Omental fat pad (tissue), 4 donors: Measurements from ENCODE around the gene HPCAL1. TPM values are rescaled to one million over a fixed set of nuclear protein-coding genes. Genes with fewer than 3 reads are reported as not detected.

Source experiments
- ATAC-seq: fragments of 150-250 bp; one replicate; pipeline ENCODE4 v1.9.1; 2016; ENCODE audit warnings: mild to moderate bottlenecking, moderate library complexity; ENCODE audit not compliant: low FRiP score
- DNase-seq: peaks from one replicate; pipeline ENCODE4 v3.0.0-alpha.2; 2019; ENCODE audit warnings: low spot score
- total RNA-seq, 4 donors: library from RNA; depleted of rRNA; stranded (reverse); fragments of >200 nt; gene quantifications; one replicate each; pipeline ENCODE4 v1.1.0, GENCODE V29; 2016
- TF ChIP-seq, protein P1 (sequence below), 3 donors: fragments of 450-650 bp; IDR thresholded peaks; one replicate each; pipeline ENCODE4 v1.5.1; 2016 to 2017; ENCODE audit warnings: antibody characterized with exemption in 3 of 3, mild to moderate bottlenecking in 3 of 3, moderate library complexity in 2 of 3

The HPCAL1 gene
- total RNA-seq, 4 donors from 2014 or later = 51.8 to 75.8 (median 67.8) TPM

GRCh38 chr2:10400002-10400401 lies 97.3 kb downstream of the HPCAL1 start:
- TF ChIP-seq, protein P1, sequence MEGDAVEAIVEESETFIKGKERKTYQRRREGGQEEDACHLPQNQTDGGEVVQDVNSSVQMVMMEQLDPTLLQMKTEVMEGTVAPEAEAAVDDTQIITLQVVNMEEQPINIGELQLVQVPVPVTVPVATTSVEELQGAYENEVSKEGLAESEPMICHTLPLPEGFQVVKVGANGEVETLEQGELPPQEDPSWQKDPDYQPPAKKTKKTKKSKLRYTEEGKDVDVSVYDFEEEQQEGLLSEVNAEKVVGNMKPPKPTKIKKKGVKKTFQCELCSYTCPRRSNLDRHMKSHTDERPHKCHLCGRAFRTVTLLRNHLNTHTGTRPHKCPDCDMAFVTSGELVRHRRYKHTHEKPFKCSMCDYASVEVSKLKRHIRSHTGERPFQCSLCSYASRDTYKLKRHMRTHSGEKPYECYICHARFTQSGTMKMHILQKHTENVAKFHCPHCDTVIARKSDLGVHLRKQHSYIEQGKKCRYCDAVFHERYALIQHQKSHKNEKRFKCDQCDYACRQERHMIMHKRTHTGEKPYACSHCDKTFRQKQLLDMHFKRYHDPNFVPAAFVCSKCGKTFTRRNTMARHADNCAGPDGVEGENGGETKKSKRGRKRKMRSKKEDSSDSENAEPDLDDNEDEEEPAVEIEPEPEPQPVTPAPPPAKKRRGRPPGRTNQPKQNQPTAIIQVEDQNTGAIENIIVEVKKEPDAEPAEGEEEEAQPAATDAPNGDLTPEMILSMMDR (IDR thresholded peaks at IDR 0.05) = no peak
- no peak for ATAC-seq
- DNase-seq = no peak

- DNase-seq (no peak), ATAC-seq (no peak)
- TF ChIP-seq, protein P1 (IDR thresholded peaks at IDR 0.05) = no peak
These were observed 97.9 kb downstream of the HPCAL1 start for GRCh38 chr2:10400568-10400977.

DNA sequence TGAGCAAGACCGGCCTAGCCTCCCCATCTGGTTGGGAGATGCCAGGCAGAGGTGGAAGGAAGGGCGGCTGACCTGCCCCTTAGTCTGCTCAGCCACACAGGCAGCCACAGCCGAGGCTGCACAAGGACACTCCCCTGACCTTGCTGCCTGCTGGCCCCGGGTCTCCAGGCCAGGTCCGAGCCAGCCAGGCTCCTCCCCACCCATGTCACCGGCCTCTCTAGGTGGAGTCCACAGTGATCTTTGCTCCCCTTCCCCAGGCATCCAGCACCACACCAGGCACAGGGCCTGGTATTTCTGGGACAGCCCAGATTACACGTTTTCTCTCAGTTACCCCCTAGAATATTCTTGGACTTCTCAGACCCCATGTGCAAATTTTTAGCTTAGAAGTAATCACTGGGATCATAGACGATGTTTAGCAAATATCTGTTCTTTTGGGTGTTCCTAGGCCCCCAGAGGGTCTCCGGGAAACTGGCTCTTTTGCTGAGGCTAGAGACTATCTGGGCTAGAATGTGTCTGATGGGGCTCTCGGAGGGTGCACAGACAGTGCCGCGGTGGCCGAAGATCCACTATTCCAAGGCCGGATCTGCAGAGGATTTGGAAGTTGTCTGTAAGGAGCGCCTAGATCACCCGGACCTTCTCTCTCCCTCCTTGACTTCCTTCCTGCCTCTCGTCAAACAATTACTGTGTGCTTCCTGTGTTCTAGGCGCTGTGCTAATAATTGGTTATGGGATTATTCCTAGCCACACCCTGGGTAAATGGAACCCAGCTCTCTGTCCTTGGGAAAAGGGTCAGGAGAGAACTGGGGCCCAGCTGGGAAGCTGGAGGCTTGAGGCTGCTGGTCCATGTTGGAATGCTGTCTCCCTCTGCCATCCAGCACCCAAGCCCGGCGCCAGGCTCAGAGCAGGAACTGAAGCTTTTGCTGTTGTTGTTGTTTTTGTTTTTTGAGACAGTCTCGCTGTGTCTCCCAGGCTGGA lies 98.6 kb downstream of the HPCAL1 start:
- DNase-seq = no peak
- ATAC-seq = no peak
- TF ChIP-seq, protein P1 (IDR thresholded peaks at IDR 0.05) = no peak

- DNase-seq = no peak
- ATAC-seq = no peak
- TF ChIP-seq, protein P1 (IDR thresholded peaks at IDR 0.05) = no peak
These were observed 99.4 kb downstream of the HPCAL1 start for GRCh38 chr2:10402062-10402585.

DNA sequence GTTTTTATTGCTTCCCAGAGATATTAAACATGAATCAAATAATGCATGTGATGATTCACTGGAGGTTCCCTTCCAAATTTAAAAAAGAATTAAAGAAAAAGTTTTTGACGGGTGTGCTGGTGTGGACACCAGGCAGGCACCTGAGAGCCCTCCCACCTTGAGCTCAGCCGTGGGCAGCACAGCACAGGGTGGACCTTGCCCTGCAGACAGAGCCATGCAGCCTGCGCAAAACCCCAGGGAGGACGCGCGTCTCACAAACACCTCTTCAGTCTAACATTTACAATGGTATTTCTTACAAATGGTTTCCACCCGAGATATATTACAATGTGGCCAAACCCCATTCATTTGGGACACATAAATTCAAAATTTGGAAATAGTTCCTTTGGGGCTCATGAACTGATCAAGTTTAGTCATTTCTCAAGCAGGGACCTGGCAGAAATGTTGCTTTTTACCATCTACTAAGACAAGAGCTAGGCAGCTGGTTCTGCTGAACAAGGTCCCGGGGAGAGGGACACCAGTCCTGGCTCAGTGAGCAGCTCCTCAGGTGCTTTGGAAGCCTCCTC lies 100.0 kb downstream of the HPCAL1 start:
- ATAC-seq = no peak
- TF ChIP-seq, protein P1 (IDR thresholded peaks at IDR 0.05) = no peak
- no peak for DNase-seq

GRCh38 chr2:10404324-10405143 lies 101.8 kb downstream of the HPCAL1 start:
- TF ChIP-seq, protein P1 (IDR thresholded peaks at IDR 0.05) = no peak
- ATAC-seq (peak; percentile 12), DNase-seq (no peak)
